Sigmoid colon (tissue), 4 donors: ENCODE measurements around the gene EIF1.

Source experiments
- CTCF ChIP-seq, 4 experiments: fragments of 450-650 bp in 3 of 4; fragments of 200-600 bp in 1 of 4; IDR thresholded peaks; one replicate each; pipeline ENCODE4 v1.5.1; 2016 to 2019; ENCODE audit warnings: antibody characterized with exemption in 4 of 4, mild to moderate bottlenecking in 3 of 4, moderate library complexity in 2 of 4
- POLR2A ChIP-seq, 2 donors: fragments of 450-650 bp; IDR thresholded peaks; one replicate each; pipeline ENCODE4 v1.6.1; 2016; ENCODE audit warnings: antibody characterized with exemption in 2 of 2, mild to moderate bottlenecking in 2 of 2, moderate library complexity in 2 of 2
- POLR2AphosphoS5 ChIP-seq, 4 donors: sonication (generic); formaldehyde crosslinking; IDR thresholded peaks; one replicate each; pipeline ENCODE4 v1.6.1; 2017; ENCODE audit warnings: antibody characterized with exemption in 4 of 4

GRCh38 chr17:41734139-41734948 lies 45.7 kb downstream of the EIF1 start, which contains the start of gene HAP1:
- TF ChIP-seq POLR2A (IDR thresholded peaks at IDR 0.05) (no peak), POLR2AphosphoS5 (IDR thresholded peaks at IDR 0.05) (peak in 3 of 4 donors; percentile 20 to 67 (median 55)), CTCF (IDR thresholded peaks at IDR 0.05) (no peak)
